LHCN-M2 (cell line): Measurements from ENCODE around the gene SLC13A4. TPM values are rescaled to one million over a fixed set of nuclear protein-coding genes. Genes with fewer than 3 reads are reported as not detected.
"Not testable (repeated sequence)": the region's sequence is repeated elsewhere in the genome, so short reads cannot be mapped to it uniquely, and the experiment has no call there.

Source experiments
- DNase-seq: peaks from one replicate; pipeline ENCODE4 v3.0.0-alpha.2; 2012; ENCODE audit warnings: low read depth
- total RNA-seq: library from RNA; depleted of rRNA; stranded (reverse); fragments of >200 nt; gene quantifications from 2 replicates; pipeline ENCODE4 v1.2.3, GENCODE V29; 2014

SLC13A4 gene
- total RNA-seq, 1 experiment from 2014 or later = not detected

GRCh38 chr7:135697276-135698049 is 30.5 kb downstream of the SLC13A4 start:
- no peak for DNase-seq

GRCh38 chr7:135693558-135693957 is 34.4 kb downstream of the SLC13A4 start:
- DNase-seq = no peak

- DNase-seq = not testable (repeated sequence)
Measured at GRCh38 chr7:135692606-135693005, 35.4 kb downstream of the SLC13A4 start.

GRCh38 chr7:135692055-135692454 is 35.9 kb downstream of the SLC13A4 start:
- peak; percentile 44 for DNase-seq

- DNase-seq = peak; percentile 99
Measured at GRCh38 chr7:135690566-135690965, 37.4 kb downstream of the SLC13A4 start.

- no peak for DNase-seq
Measured at GRCh38 chr7:135687466-135687865, 40.5 kb downstream of the SLC13A4 start.

- peak; percentile 69 for DNase-seq
Measured at GRCh38 chr7:135685306-135686084, 42.5 kb downstream of the SLC13A4 start.

GRCh38 chr7:135684699-135685098 is 43.3 kb downstream of the SLC13A4 start:
- DNase-seq = no peak

- peak; percentile 68 for DNase-seq
Measured at GRCh38 chr7:135684136-135684535, 43.9 kb downstream of the SLC13A4 start.

GRCh38 chr7:135683609-135684008 is 44.4 kb downstream of the SLC13A4 start:
- DNase-seq = no peak

GRCh38 chr7:135682191-135682590 is 45.8 kb downstream of the SLC13A4 start:
- no peak for DNase-seq

- no peak for DNase-seq
Measured at GRCh38 chr7:135681762-135682161, 46.2 kb downstream of the SLC13A4 start.

GRCh38 chr7:135678612-135679575 is 49.1 kb downstream of the SLC13A4 start:
- DNase-seq = peak; percentile 91

GRCh38 chr7:135673360-135673706 is 54.7 kb downstream of the SLC13A4 start:
- peak; percentile 85 for DNase-seq

- peak; percentile 86 for DNase-seq
Measured at GRCh38 chr7:135672560-135673359, 55.2 kb downstream of the SLC13A4 start.

GRCh38 chr7:135670179-135670578 is 57.8 kb downstream of the SLC13A4 start:
- peak; percentile 90 for DNase-seq

- no peak for DNase-seq
Measured at GRCh38 chr7:135669774-135670173, 58.2 kb downstream of the SLC13A4 start.

- DNase-seq = not testable (repeated sequence)
Measured at GRCh38 chr7:135668852-135669395, 59.1 kb downstream of the SLC13A4 start.

- not testable (repeated sequence) for DNase-seq
Measured at GRCh38 chr7:135667626-135668025, 60.4 kb downstream of the SLC13A4 start.

GRCh38 chr7:135666846-135667245 is 61.1 kb downstream of the SLC13A4 start:
- no peak for DNase-seq
